ENCODE results near the gene FRRS1L.

DNA sequence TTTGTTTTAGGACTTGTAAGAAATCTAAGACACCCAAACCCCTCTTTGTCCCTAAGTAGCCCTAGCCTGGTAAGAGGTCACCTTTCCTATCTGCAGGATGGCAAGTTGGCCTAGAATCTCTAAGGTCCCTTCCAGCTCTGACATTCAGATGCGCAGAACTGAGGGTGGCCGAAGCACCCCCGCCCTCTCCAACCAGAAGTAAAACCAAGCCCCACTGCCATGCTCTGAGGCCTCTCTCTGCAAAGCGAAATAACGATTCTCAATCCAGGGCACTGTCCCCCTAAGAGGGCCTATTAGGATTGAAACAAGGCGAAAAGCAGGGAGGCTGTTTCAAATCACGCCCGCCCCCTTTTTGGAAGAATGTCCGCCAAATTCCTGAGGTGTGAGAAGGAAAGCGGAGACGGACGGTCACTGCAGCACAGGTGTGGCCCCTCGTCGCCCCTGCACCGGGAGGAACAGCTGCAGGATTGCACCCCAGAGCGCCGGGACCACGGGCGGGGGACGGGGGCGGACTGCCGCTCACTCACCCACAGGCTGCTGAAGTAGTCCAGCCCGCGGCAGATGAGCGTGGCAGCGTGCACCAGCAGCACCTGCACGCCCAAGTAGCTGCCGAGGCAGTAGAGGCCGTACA is 48.1 kb downstream of the FRRS1L start:
- TF ChIP-seq POLR2A (IDR thresholded peaks at IDR 0.05; ENCODE audit: low read depth, low read length) (no peak), POLR2AphosphoS5 (IDR thresholded peaks at IDR 0.05; ENCODE audit: low read depth, low read length) (no peak), TAF1 (IDR thresholded peaks at IDR 0.05; ENCODE audit: low read depth, low read length) (no peak), POU2F2 (IDR thresholded peaks at IDR 0.05; ENCODE audit: low read depth, low read length) (no peak), SPI1 (IDR thresholded peaks at IDR 0.05; ENCODE audit: low read depth, low read length) (no peak), PAX5 (IDR thresholded peaks at IDR 0.05; ENCODE audit: insufficient read depth, low read length, severe bottlenecking) (no peak)

Data from GM12891 (cell line).